A549 (cell line): ENCODE results near the gene ANKRD50.

Experiments
- BCL3 ChIP-seq: fragments of >200 bp; sonication (Bioruptor Twin); formaldehyde crosslinking; IDR thresholded peaks from 3 replicates; pipeline ENCODE4 v1.6.1; 2016
- CHD2 ChIP-seq: fragments of 150-350 bp; IDR thresholded peaks from 2 replicates; pipeline ENCODE4 v1.6.1; 2014; ENCODE audit warnings: low read length; ENCODE audit not compliant: partially characterized antibody
- CTCF ChIP-seq: fragments of >200 bp; sonication (Bioruptor Twin); formaldehyde crosslinking; IDR thresholded peaks from 3 replicates; pipeline ENCODE4 v1.5.1; 2016
- EHF ChIP-seq: fragments of 250-450 bp; sonication (Bioruptor Pico); IDR thresholded peaks from 2 replicates; pipeline ENCODE4 v1.5.0; 2020; ENCODE audit warnings: mild to moderate bottlenecking
- EP300 ChIP-seq, 2 experiments: fragments of >200 bp; sonication (Bioruptor Twin); formaldehyde crosslinking; IDR thresholded peaks; 2 replicates in 1 of 2; 3 replicates in 1 of 2; pipeline ENCODE4 v1.6.1; 2016 to 2017
- ESRRA ChIP-seq: fragments of 150-350 bp; IDR thresholded peaks from 2 replicates; pipeline ENCODE4 v1.6.1; 2014; ENCODE audit warnings: mild to moderate bottlenecking, low read length, borderline replicate concordance
- KDM1A ChIP-seq: fragments of 200-600 bp; sonication (generic); IDR thresholded peaks from 2 replicates; pipeline ENCODE4 v1.6.1; 2016; ENCODE audit warnings: low read depth, mild to moderate bottlenecking
- MAX ChIP-seq: IDR thresholded peaks from 2 replicates; pipeline ENCODE4 v1.6.1; 2012
- POLR2A ChIP-seq: IDR thresholded peaks from 2 replicates; pipeline ENCODE4 v1.6.1; 2012; ENCODE audit warnings: mild to moderate bottlenecking, low read length
- RFX5 ChIP-seq: fragments of 450-650 bp; IDR thresholded peaks from 2 replicates; pipeline ENCODE4 v1.7.1; 2014; ENCODE audit warnings: antibody characterized with exemption, mild to moderate bottlenecking, moderate library complexity
- SMC3 ChIP-seq: fragments of >200 bp; sonication (Bioruptor Twin); formaldehyde crosslinking; IDR thresholded peaks from 3 replicates; pipeline ENCODE4 v1.6.1; 2018; ENCODE audit warnings: inconsistent platforms
- USF2 ChIP-seq: fragments of 450-650 bp; IDR thresholded peaks from 2 replicates; pipeline ENCODE4 v1.6.1; 2014; ENCODE audit warnings: antibody characterized with exemption
- ZFP36 ChIP-seq: fragments of 450-650 bp; IDR thresholded peaks from 2 replicates; pipeline ENCODE4 v1.6.1; 2014; ENCODE audit warnings: borderline replicate concordance; ENCODE audit not compliant: partially characterized antibody
- ZSCAN20 ChIP-seq: fragments of 250-450 bp; sonication (Bioruptor Pico); IDR thresholded peaks from 2 replicates; pipeline ENCODE4 v1.8.0; 2022; ENCODE audit warnings: mild to moderate bottlenecking, moderate library complexity

- TF ChIP-seq KDM1A, result no peak
- TF ChIP-seq CTCF, result no peak
- no peak for TF ChIP-seq ZSCAN20
- no peak for TF ChIP-seq POLR2A
- no peak for TF ChIP-seq BCL3
- no peak for TF ChIP-seq ESRRA
- no peak for TF ChIP-seq EP300 (IDR thresholded peaks at IDR 0.05)
- no peak for TF ChIP-seq SMC3
- no peak for TF ChIP-seq CHD2
- TF ChIP-seq MAX, result no peak
- no peak for TF ChIP-seq ZFP36
- no peak for TF ChIP-seq EHF (CRISPR knock-in tag)
- no peak for TF ChIP-seq USF2
- TF ChIP-seq RFX5, result no peak
Measured at GRCh38 chr4:124757126-124757525, 44.6 kb upstream of the ANKRD50 start.
